Measurements from ENCODE around the gene IKZF1.

Gene IKZF1

DNA sequence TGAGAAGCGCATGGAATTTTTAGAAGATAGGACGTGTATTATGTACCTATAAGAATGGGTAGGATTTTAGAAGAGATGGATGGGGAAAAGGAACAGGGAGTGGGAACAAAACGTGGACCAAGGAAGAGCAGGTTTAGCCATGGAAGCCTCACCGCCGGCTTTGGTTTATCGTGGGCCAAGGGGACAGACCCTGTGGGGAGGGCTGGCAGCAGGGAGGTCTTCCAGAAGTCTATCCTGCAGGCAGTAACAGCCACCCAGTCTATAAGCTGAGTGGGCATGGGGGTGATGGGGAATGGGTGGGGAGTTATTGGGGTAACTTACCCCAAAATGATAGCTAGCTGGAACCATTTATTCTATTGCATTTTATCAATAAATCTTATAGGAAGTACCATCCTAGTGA lies 44.9 kb downstream of the IKZF1 start:
- no peak for TF ChIP-seq EZH2 (IDR thresholded peaks at IDR 0.05; ENCODE audit: borderline replicate concordance, low read depth, low read length, severe bottlenecking)
- Histone ChIP-seq H3K27me3 (ENCODE audit: insufficient read depth, low read length, poor library complexity) (no peaks in the 10 kb centered on the region), H3K79me2 (ENCODE audit: insufficient read depth, low read length) (peaks cover 99% of the 10 kb centered on the region), H3K9me3 (ENCODE audit: insufficient read depth, low read length, severe bottlenecking) (no peaks in the 10 kb centered on the region), H3K36me3 (ENCODE audit: insufficient read depth, low read length) (peaks cover 92% of the 10 kb centered on the region), H4K20me1 (ENCODE audit: insufficient read depth, low read length) (no peaks in the 10 kb centered on the region), H3K4me2 (ENCODE audit: insufficient read depth, low read length) (no peak overlapping the region), H2AFZ (ENCODE audit: low read depth, low read length) (no peak overlapping the region), H3K27ac (ENCODE audit: low read length) (peak overlapping the region; percentile 51), H3K4me3 (ENCODE audit: low read depth in 1 of 2, low read length in 2 of 2) (no peak overlapping the region), H3K9ac (ENCODE audit: low read depth, low read length) (no peak overlapping the region), H3K4me1 (ENCODE audit: insufficient read depth, low read length) (peaks cover 86% of the 10 kb centered on the region)
- DNase-seq (no peak), ATAC-seq (ENCODE audit: insufficient read depth, low read depth) (no peak)

- peak overlapping the region; percentile 51 for H3K27ac ChIP-seq (ENCODE audit: low read length)
Observed at GRCh38 chr7:50349963-50350944, 45.7 kb downstream of the IKZF1 start.

DNA sequence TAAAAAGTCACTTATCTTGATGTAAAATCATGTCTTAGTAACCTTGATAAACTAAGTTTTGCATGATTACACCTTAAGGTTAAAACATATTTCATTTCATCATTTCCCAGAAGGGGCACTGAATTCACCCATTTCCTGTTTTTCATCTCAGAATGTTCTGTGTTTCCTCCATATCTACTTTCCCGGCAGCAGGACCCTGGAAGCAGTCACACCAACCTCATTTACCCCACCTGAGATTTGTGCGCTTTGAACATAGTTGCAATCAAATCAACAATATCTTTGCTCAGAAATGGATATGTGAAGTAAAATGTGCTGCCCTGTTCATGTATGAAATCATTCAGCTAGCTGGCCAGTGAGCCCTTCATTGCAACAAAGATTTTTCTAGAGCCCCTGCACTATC lies 46.8 kb downstream of the IKZF1 start:
- no peak for TF ChIP-seq EZH2 (IDR thresholded peaks at IDR 0.05; ENCODE audit: borderline replicate concordance, low read depth, low read length, severe bottlenecking)
- TF ChIP-seq, protein P1, sequence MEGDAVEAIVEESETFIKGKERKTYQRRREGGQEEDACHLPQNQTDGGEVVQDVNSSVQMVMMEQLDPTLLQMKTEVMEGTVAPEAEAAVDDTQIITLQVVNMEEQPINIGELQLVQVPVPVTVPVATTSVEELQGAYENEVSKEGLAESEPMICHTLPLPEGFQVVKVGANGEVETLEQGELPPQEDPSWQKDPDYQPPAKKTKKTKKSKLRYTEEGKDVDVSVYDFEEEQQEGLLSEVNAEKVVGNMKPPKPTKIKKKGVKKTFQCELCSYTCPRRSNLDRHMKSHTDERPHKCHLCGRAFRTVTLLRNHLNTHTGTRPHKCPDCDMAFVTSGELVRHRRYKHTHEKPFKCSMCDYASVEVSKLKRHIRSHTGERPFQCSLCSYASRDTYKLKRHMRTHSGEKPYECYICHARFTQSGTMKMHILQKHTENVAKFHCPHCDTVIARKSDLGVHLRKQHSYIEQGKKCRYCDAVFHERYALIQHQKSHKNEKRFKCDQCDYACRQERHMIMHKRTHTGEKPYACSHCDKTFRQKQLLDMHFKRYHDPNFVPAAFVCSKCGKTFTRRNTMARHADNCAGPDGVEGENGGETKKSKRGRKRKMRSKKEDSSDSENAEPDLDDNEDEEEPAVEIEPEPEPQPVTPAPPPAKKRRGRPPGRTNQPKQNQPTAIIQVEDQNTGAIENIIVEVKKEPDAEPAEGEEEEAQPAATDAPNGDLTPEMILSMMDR (IDR thresholded peaks at IDR 0.05; ENCODE audit: borderline replicate concordance, extremely low read depth, low read length, poor library complexity, severe bottlenecking): no peak
- peak; percentile 23; the same call in 2 of the 3 replicates for ATAC-seq (ENCODE audit: insufficient read depth, low read depth)
- peaks cover 88% of the 10 kb centered on the region for H3K4me1 ChIP-seq (ENCODE audit: insufficient read depth, low read length)
- H3K4me3 ChIP-seq (ENCODE audit: low read depth in 1 of 2, low read length in 2 of 2): no peak overlapping the region
- peaks cover 89% of the 10 kb centered on the region for H3K36me3 ChIP-seq (ENCODE audit: insufficient read depth, low read length)
- H3K27ac ChIP-seq (ENCODE audit: low read length): peak overlapping the region; percentile 51
- H3K79me2 ChIP-seq (ENCODE audit: insufficient read depth, low read length): peaks cover 98% of the 10 kb centered on the region
- no peaks in the 10 kb centered on the region for H3K9me3 ChIP-seq (ENCODE audit: insufficient read depth, low read length, severe bottlenecking)
- H3K27me3 ChIP-seq (ENCODE audit: insufficient read depth, low read length, poor library complexity): no peaks in the 10 kb centered on the region
- no peak overlapping the region for H2AFZ ChIP-seq (ENCODE audit: low read depth, low read length)
- 0 out of 2 replicates have a peak overlapping the region, but pooled peaks have one; percentile 17 for H3K9ac ChIP-seq (ENCODE audit: low read depth, low read length)
- no peak overlapping the region for H3K4me2 ChIP-seq (ENCODE audit: insufficient read depth, low read length)
- DNase-seq: no peak
- H4K20me1 ChIP-seq (ENCODE audit: insufficient read depth, low read length): no peaks in the 10 kb centered on the region

More at GRCh38 chr7:50349963-50350944, 45.7 kb downstream of the IKZF1 start:
- ATAC-seq (ENCODE audit: insufficient read depth, low read depth): peak; percentile 76
- Histone ChIP-seq H3K4me2 (ENCODE audit: insufficient read depth, low read length) (0 out of 2 replicates have a peak overlapping the region, but pooled peaks have one; percentile 1), H3K4me1 (ENCODE audit: insufficient read depth, low read length) (peaks cover 89% of the 10 kb centered on the region), H3K9ac (ENCODE audit: low read depth, low read length) (peak overlapping the region; percentile 17; the same call in 1 of the 2 replicates), H3K9me3 (ENCODE audit: insufficient read depth, low read length, severe bottlenecking) (no peaks in the 10 kb centered on the region), H2AFZ (ENCODE audit: low read depth, low read length) (no peak overlapping the region), H4K20me1 (ENCODE audit: insufficient read depth, low read length) (no peaks in the 10 kb centered on the region), H3K4me3 (ENCODE audit: low read depth in 1 of 2, low read length in 2 of 2) (no peak overlapping the region), H3K27me3 (ENCODE audit: insufficient read depth, low read length, poor library complexity) (no peaks in the 10 kb centered on the region), H3K79me2 (ENCODE audit: insufficient read depth, low read length) (peaks cover 99% of the 10 kb centered on the region), H3K36me3 (ENCODE audit: insufficient read depth, low read length) (peaks cover 93% of the 10 kb centered on the region)
- peak; percentile 59 for DNase-seq
- TF ChIP-seq EZH2 (IDR thresholded peaks at IDR 0.05; ENCODE audit: borderline replicate concordance, low read depth, low read length, severe bottlenecking): no peak
- TF ChIP-seq, protein P1 (IDR thresholded peaks at IDR 0.05; ENCODE audit: borderline replicate concordance, extremely low read depth, low read length, poor library complexity, severe bottlenecking): no peak

- H4K20me1 ChIP-seq (ENCODE audit: insufficient read depth, low read length): no peaks in the 10 kb centered on the region
- no peak for ATAC-seq (ENCODE audit: insufficient read depth, low read depth)
- H3K9me3 ChIP-seq (ENCODE audit: insufficient read depth, low read length, severe bottlenecking): no peaks in the 10 kb centered on the region
- peak overlapping the region; percentile 51 for H3K27ac ChIP-seq (ENCODE audit: low read length)
- H3K79me2 ChIP-seq (ENCODE audit: insufficient read depth, low read length): peaks cover 97% of the 10 kb centered on the region
- H3K9ac ChIP-seq (ENCODE audit: low read depth, low read length): no peak overlapping the region
- no peak overlapping the region for H2AFZ ChIP-seq (ENCODE audit: low read depth, low read length)
- no peak overlapping the region for H3K4me2 ChIP-seq (ENCODE audit: insufficient read depth, low read length)
- H3K4me1 ChIP-seq (ENCODE audit: insufficient read depth, low read length): peaks cover 89% of the 10 kb centered on the region
- no peaks in the 10 kb centered on the region for H3K27me3 ChIP-seq (ENCODE audit: insufficient read depth, low read length, poor library complexity)
- no peak overlapping the region for H3K4me3 ChIP-seq (ENCODE audit: low read depth in 1 of 2, low read length in 2 of 2)
- no peak for TF ChIP-seq EZH2 (IDR thresholded peaks at IDR 0.05; ENCODE audit: borderline replicate concordance, low read depth, low read length, severe bottlenecking)
- TF ChIP-seq, protein P1 (IDR thresholded peaks at IDR 0.05; ENCODE audit: borderline replicate concordance, extremely low read depth, low read length, poor library complexity, severe bottlenecking): no peak
- H3K36me3 ChIP-seq (ENCODE audit: insufficient read depth, low read length): peaks cover 88% of the 10 kb centered on the region
- no peak for DNase-seq
Observed at GRCh38 chr7:50352282-50352681, 47.8 kb downstream of the IKZF1 start.

Data from DND-41 (cell line).